ENCODE results near the gene SLCO2B1. TPM values are rescaled to one million over a fixed set of nuclear protein-coding genes. Genes with fewer than 3 reads are reported as not detected.

Gene SLCO2B1
- total and polyA plus RNA-seq, 2 experiments from 2014 or later, result 0.07 TPM; not detected in 1

- no peaks in the 10 kb centered on the region for H3K36me3 ChIP-seq
- no peak overlapping the region for H3K4me3 ChIP-seq
- peak in 1 of 2 donors; percentile 26 for DNase-seq (ENCODE audit: low read depth in 1 of 2, low spot score in 1 of 2)
- TF ChIP-seq CTCF (IDR thresholded peaks at IDR 0.05; ENCODE audit: low read depth, low read length), result no peak
- peaks cover 15% of the 10 kb centered on the region for H3K4me1 ChIP-seq (ENCODE audit: low read depth)
- H3K27ac ChIP-seq, result no peak overlapping the region
- no peaks in the 10 kb centered on the region for H3K9me3 ChIP-seq (ENCODE audit: low read depth)
- no peaks in the 10 kb centered on the region for H3K27me3 ChIP-seq
Observed at GRCh38 chr11:75145972-75146519, 4.9 kb upstream of the SLCO2B1 start.

GRCh38 chr11:75146711-75147110 lies 4.2 kb upstream of the SLCO2B1 start:
- H3K27ac ChIP-seq, result no peak overlapping the region
- H3K4me1 ChIP-seq (ENCODE audit: low read depth), result peaks cover 15% of the 10 kb centered on the region
- H3K4me3 ChIP-seq, result no peak overlapping the region
- no peaks in the 10 kb centered on the region for H3K36me3 ChIP-seq
- H3K27me3 ChIP-seq, result no peaks in the 10 kb centered on the region
- H3K9me3 ChIP-seq (ENCODE audit: low read depth), result no peaks in the 10 kb centered on the region
- no peak for DNase-seq (ENCODE audit: low read depth in 1 of 2, low spot score in 1 of 2)
- TF ChIP-seq CTCF (IDR thresholded peaks at IDR 0.05; ENCODE audit: low read depth, low read length), result no peak

GRCh38 chr11:75147191-75147874 lies 3.6 kb upstream of the SLCO2B1 start:
- TF ChIP-seq CTCF (IDR thresholded peaks at IDR 0.05; ENCODE audit: low read depth, low read length), result no peak
- Histone ChIP-seq H3K27me3 (no peaks in the 10 kb centered on the region), H3K27ac (no peak overlapping the region), H3K36me3 (no peaks in the 10 kb centered on the region), H3K4me3 (no peak overlapping the region), H3K9me3 (ENCODE audit: low read depth) (no peaks in the 10 kb centered on the region), H3K4me1 (ENCODE audit: low read depth) (peaks cover 15% of the 10 kb centered on the region)
- no peak for DNase-seq (ENCODE audit: low read depth in 1 of 2, low spot score in 1 of 2)

- H3K9me3 ChIP-seq (ENCODE audit: low read depth), result no peaks in the 10 kb centered on the region
- no peak overlapping the region for H3K4me3 ChIP-seq
- no peaks in the 10 kb centered on the region for H3K27me3 ChIP-seq
- no peaks in the 10 kb centered on the region for H3K36me3 ChIP-seq
- H3K27ac ChIP-seq, result no peak overlapping the region
- no peak for TF ChIP-seq CTCF (IDR thresholded peaks at IDR 0.05; ENCODE audit: low read depth, low read length)
- peaks cover 15% of the 10 kb centered on the region for H3K4me1 ChIP-seq (ENCODE audit: low read depth)
- DNase-seq (ENCODE audit: low read depth in 1 of 2, low spot score in 1 of 2), result no peak
Observed at GRCh38 chr11:75147875-75148263, 3.0 kb upstream of the SLCO2B1 start.

- Histone ChIP-seq H3K4me3 (no peak overlapping the region), H3K9me3 (ENCODE audit: low read depth) (no peaks in the 10 kb centered on the region), H3K4me1 (ENCODE audit: low read depth) (peaks cover 15% of the 10 kb centered on the region), H3K36me3 (no peaks in the 10 kb centered on the region), H3K27ac (no peak overlapping the region), H3K27me3 (no peaks in the 10 kb centered on the region)
- no peak for TF ChIP-seq CTCF (IDR thresholded peaks at IDR 0.05; ENCODE audit: low read depth, low read length)
- DNase-seq (ENCODE audit: low read depth in 1 of 2, low spot score in 1 of 2), result no peak
Observed at GRCh38 chr11:75148436-75148983, 2.4 kb upstream of the SLCO2B1 start.

All from cardiac muscle cell (in vitro differentiated cells and primary cell).